SIG-M5 treated with dmso at 0.1 percent for 504 hours (cell line): ENCODE measurements around the gene GNAI1.

ENCODE experiments used
- DNase-seq: peaks from one replicate; lab custom pipeline; 2025; ENCODE audit not compliant: unreplicated experiment; lab: John Stamatoyannopoulos, UW

The GNAI1 gene

DNA sequence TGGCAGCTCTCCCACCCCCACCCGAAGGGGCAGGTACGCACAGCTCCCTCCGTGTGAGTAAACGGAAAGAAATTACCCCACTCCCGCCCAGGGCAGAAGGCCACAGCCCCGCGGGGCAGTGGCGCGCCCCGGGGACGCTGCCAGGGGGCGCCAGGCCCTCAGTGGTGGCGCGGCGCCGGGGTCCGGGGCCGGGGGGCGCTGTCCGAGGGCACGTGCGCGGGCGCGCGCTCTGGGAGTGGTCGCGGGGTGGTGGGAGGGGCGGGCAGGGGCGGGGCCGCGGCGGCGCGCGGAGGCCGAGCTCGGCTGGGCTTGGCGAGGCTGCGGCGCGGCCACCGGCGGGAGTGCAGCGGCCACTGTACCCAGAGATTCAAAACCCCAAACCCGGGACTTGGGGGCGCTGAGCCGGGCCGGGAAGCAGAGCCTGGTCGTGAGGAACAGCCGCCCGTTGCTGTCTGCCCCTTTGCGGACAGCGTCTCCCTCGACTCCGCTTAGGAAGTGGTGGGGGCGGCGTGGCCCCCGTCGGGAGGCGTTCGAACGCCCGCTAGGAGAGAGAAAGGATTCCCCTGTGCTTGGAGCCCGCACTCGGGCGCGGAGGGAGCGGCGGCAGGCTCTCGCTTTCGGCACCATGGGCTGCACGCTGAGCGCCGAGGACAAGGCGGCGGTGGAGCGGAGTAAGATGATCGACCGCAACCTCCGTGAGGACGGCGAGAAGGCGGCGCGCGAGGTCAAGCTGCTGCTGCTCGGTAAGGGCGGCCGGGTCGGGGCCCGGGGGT lies at the start of gene GNAI1:
TSS of gene GNAI1 (plus strand) at position 296 of the 773 bp plus-strand sequence. CDS start at position 626, 330 bp downstream.
- DNase-seq, result no peak

DNA sequence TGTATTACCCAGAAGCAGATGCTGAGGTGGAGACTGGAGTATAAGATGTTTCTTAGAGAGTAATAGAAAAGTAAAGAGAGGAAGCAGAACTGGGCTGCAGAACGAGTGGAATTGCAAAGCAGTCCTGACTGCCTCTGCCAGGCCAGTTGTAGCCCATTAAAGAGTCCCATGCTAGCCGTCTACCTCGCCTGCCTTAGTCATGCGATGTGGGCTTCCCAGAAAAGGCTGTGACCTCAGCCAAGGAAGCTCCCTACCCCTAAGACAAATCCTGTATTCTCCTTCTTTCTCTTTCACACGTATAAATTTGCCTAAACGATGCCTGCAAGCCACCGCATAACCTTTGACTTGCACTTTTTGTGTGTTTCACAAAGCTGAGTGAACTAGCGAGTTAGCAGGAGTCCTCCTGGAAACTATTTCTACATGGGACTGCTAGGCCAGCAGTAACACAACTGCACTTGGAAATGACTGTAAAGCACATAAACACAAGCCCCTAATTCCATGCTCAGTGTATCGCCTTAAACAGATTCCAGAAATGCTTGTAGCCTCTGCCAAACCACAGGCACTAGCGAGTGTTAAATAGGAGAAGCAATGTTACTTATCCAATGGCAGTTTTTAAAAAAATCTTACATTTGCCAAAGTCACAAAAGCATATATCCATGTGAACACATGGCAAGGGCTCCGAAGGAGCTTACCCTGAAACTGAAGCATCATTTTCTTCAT lies 47.4 kb upstream of the GNAI1 start:
- DNase-seq, result no peak

DNA sequence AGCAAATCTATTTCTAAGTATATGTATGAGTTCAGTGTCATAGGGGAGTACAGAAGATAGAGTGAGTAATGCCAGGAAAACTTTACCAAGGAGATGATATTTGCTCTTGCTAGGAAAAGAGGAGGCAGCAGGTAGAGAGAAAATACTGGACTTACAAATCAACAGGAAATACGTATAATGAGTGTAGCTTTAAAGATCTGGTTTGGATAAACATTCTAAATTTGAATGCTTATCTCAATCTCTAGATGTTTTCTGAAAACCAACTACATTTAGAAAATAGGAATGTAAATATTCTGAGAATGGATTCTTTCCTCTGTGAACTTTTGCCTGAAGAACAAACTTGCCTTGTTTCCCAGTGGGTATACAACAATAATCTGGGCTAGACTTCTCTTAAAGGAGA lies 46.9 kb upstream of the GNAI1 start:
- DNase-seq, result no peak

DNA sequence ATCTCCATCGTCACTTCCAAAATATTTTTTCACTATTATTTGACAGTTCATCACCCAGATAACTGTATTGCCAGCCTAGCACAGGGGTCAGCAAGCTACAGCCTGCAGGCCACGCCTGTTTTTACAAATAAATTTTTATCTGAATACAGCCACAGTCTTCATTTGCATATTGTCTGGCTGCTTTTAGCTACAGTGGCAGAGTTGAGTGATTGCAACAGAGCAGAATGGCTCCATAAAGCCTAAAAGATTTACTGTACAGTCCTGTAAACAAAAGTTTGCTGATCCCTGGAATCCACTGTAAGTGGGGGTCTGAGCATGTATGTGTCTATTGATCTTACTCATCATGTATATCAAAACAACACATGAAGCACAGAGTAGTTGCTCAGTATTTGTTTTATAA lies 45.9 kb upstream of the GNAI1 start:
- no peak for DNase-seq

DNA sequence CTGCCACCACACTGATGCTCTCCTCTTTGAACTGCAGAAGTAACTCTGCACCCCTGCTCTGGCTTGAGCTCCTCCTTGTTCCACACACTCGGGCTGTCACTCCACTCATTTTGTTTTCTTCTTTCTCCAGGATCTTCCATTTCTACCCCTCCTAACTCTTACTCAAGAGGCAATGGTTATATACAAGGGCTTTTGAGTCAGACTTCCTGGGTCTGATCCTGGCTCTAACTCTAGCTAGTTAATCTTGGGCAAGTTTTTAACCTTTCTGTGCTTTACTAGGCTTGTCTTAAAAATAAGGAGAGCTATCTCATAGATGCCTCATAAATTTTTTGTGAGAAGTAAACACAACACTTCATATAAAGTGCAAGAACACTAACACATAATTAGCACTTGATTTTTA lies 45.3 kb upstream of the GNAI1 start:
- DNase-seq, result no peak

DNA sequence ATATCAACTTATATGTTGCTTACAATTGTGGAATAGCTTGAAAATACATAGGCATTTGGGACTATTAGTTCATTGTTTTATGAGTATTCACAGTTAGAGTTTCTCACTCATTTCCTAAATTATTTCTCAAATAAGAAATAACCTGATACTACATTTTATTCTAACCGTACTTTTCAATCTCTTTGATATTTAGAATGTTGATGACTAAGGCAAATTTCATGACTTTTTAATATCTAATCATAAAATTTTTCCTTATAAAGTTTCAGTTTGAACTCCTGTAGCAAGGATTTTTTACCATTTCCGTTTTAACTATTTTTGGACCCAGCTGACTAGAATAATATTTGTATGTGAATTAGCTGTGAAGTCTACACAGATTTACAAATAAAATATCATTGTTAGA lies 41.3 kb upstream of the GNAI1 start:
- no peak for DNase-seq

DNA sequence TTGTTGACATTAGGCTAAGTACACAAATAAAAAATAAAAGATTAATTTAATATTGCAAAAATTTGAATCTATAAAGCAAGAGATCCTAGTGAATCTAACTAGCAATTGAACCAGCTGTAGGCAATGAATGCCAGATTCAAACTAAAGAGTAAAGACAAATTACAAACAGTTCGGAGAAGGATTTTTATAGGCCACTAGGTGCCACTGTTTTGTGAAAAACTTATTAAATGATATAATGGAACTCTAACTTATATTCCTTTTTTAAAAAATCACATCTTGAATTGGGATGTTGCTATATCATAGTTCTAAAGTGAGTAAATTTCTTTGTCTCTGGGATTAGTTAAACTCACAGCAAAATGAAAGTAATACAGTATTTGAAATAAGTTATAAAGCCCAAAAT lies 39.1 kb upstream of the GNAI1 start:
- DNase-seq, result no peak

DNA sequence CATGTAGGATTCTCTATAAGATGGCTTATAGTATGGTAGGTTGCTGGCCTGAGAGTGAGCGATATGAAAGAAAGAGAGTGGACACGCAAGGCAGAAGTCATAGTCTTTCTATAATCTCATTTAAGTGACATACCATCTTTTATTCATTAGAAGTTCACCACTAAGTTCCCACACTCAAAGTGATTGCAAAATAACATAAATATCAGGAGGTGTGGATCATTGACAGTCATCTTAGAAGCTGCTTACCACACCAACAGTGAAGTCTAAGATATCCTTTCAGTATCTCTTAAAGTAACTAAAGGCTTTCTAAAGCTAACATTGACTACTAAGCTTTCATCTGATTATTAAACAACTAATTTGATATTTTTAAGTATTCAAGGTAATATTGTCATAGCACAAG lies 36.9 kb upstream of the GNAI1 start:
- DNase-seq, result no peak

DNA sequence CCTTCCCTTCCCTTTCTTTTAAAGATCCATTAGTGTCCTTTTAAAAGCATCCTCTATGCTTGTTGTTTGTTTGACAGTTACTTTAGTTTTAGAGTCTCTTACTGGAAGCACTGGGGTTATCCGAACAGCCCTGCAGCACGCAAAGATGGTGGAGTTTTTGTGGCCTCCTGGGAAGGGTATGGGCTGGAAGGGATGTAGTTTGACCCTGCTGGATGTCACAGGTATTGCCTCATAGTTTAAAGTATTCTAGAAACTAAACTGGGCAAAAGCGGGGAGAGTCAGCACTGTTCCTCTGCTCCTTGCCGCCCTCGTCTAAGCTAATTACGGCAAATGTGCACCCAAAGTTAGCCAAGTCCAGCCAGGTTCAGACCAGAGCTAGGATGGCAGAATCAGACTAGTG lies 35.8 kb upstream of the GNAI1 start:
- no peak for DNase-seq

DNA sequence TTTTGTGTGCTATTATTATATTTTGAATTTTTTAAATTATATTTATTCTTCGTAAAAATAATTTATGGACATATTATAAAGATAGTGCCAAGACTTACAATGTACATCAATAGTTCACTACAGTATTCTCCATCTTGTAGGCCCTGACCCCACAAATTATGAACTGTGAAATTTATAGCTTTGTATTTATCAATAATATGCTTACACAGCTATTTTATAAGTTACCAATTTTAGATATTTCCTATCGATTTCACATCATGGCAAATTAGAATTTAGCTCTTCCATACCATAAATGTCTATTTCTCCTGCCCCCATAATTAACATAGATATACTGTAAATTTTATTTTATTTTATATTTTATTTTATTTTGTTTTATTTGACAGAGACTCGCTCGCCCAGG lies 34.4 kb upstream of the GNAI1 start:
- DNase-seq, result no peak

DNA sequence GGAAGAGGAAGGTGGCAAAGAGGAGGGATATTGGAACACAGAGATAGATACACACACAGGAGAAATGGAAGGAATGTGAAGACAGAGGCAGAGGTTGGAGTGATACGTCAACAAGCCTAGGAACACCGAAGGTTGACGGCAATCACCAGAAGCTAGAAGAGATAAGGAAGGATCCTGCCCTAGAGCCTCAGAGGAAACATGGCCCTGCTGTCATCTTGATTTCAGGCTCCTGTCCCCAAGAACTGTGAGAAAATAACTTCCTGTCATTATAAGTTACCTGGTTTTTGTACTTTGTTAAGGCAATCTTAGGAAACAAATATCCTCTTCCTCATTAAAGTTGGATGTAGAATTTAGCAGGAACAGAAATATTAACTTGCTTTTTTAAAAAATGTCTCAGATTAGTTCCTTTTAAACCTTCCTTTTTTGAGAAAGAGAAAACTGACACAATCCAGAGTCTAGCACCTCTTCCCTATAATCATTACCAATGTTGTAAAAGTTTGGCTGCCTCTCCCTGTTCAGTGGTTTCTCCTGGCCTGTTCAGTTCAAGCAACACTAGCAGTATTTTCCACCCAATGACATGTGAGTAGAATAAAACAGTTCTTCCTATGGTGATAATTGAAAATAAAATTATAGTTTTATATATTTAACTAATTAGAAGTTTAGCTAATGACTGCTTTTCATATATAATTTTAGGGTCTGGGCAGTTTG lies 28.8 kb upstream of the GNAI1 start:
- DNase-seq, result no peak

DNA sequence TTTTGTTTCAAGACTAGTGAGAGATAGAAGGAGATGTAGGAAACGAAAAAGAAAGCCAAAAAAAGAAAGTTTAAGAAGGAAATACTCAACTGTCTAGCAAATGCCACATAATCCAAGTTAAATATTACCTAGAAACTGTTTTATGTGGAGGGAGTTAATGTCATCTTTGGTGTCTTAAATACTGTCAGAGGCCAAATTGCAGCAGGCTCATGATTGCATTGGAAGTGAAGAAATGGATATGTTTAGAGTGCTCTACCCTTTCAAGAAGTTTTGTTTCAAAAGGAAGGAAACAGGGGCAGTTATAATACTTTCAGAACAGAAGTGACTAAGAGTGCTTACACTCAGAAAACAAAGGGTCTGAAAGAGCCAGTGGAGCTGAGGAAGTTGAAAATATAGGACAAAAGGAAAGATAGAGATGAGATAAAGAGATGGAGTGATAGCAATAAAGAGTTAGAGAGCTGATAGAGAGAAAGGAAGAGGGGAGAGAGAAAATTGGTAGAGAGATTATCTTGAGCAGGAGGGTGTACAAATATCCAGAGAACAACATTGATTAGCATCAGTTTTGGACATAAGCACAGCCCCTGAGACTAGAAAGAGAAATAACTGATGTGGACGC lies 28.0 kb upstream of the GNAI1 start:
- DNase-seq, result no peak

DNA sequence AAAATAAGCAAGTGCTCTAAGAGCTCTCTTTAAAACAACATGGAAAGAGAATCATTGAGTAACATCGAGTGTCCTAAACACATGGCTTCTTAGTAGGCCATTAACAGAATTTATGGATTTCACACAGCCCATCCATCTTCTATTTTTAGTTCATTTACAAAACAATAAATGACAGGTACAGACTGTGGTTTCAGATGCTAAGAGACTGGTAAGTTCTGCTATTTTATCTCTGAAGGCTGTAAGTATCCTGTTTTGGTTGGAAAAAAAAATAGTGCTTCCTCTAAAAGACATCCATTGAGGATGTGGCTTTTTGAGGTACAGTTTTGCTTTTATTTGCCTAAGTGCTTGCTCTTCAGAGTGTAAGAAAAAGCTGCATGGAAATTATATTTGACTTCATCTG lies 27.4 kb upstream of the GNAI1 start:
- peak; percentile 25 for DNase-seq

DNA sequence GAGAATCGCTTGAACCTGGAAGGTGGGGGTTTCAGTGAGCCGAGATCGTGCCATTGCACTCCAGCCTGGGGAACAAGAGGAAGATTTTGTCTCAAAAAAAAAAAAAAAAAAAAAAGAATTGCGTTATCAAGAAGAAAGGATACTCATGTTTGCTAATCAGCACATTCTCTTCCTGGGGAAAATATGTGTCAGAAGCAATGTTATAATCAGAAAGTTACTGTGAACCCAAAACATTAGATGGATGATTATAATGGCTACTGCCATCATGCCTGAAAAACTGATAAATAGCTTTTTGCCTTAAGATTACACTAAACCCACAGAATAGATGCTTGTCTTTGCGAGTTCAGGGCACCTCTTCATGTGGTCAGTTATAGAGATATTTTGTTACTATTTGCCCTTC lies 24.3 kb upstream of the GNAI1 start:
- DNase-seq, result no peak

DNA sequence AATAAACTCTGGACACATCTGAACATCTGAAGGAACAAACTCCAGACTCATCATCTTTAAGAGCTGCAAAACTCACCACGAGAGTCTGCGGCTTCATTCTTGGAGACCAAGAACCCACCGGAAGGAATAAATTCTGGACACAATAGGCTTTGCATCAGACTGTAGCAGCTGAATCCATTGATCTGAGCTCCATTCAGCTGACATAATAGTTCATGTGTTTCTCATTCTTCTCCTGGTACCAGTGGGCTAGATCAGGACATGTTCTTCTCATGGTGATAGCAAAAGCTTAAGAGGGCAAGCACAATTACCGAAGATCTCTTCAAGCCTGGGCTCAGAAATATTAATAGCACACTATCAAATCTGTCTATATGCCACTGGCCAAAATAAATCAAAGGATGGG lies 20.5 kb upstream of the GNAI1 start:
- DNase-seq, result no peak

DNA sequence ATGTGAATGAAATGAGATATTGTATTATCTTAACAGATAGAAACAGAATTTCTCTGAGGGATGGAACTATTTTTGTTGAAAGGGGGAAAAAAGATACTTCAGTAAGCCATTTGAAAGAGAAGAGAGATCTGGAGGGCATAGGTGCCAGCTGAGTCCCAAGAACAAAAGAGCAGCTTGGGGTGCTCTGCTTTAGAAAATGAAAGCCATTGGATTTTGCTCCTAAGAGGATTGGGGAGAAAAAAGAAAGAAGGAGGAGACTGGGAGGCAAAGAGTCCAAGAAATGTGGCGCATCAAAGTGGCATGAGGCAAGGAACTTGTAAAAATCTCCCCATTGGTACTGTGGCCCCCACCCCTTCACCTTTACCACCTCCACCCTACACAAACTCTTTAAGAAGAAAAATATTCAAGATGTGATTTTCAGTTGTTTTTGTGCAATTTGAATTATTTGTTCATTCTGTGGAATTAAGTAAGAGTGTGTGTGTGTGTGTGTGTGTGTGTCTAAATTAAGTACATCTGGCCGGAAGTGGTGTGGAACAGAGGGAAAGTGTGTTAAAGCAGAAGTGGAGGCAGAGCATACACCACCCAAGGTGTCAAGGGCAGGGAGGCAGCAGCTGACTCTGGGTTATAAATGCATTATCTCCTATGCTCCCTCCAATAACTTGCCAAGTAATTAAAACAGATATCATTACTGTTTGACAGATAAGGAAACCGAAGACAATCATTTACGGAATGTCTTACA lies 9.9 kb upstream of the GNAI1 start:
- no peak for DNase-seq

DNA sequence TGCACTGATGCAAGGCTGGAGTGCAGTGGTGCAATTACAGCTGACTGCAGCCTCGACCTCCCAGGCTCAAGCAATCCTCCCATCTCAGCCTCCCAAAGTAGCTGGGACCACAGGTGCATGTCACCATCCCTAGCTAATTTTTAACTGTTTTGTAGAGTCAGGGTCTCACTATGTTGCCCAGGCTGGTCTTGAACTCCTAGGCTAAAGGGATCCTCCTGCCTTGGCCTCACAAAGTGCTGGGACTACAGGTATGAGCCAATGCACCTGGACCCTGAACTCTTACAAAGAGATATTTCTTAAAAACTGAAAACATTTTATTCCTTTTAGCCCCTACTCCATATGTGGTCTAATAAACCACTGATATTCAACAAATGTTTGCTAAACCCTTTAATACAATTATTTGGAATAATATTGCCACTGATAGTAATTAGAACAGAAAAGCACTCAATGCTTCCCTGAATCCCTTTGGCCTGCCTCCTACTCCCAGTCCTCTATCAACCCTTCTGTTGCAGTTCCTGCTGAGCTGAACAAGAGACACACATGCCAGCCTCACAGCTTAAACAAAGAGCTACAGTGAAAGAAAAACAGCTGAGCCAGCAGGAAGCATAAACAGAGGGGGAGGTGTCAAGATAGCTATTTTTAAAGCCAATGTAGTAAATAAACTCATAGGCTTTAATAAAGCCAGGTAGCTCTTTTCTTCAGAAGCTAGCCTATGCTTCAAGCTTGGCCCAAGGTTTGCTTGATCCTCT lies 7.0 kb upstream of the GNAI1 start:
- no peak for DNase-seq

DNA sequence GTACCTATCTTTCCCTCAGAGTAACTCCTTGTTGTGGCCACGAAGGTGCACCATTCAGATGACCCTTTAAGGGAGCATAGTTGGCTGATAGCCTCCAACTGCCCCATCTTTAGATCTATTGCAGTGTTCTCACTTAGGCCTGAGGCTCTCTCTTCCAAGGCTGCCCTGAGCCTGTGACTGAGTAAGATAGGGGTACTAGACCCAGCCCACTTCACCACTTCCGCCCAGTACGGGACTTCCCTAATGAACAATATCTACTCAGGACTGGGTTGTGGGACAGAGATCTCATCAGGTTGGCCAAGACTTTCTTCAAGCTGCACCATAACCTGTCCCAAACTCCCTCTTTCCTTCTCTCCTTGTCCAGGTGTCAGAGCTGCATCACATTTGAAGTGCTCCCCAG lies 5.7 kb upstream of the GNAI1 start:
- no peak for DNase-seq

DNA sequence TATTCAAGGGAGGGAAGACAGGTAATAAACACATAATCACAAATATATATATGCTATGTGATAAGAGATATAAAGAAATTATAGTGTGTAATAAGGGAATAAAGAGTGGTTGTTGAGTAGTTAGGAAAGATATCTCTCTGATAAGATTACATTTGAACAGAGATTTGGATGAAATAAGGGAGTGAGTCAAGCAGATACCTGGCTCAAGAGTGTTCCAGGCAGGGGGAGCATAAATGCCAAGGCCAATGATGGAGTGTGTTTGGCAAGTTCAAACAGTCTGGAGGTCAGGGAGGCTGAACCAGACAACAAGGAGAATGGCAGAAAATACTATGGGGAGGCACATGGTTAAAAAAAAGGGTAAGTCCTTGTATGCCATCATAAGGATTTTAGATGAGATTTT lies 4.8 kb upstream of the GNAI1 start:
- no peak for DNase-seq
